GM12878 (cell line): Measurements from ENCODE around the gene WDR48.

Experiments used
- CTCF ChIP-seq, 3 experiments: IDR thresholded peaks in 2 of 3; conservative IDR thresholded peaks in 1 of 3; 2 replicates each; pipeline ENCODE4 v1.5.1; 2011; ENCODE audit warnings: low read depth in 3 of 3, low read length in 3 of 3, mild to moderate bottlenecking in 3 of 3, control low read depth in 2 of 3, moderate library complexity in 2 of 3, inconsistent platforms in 1 of 3, mixed read lengths in 1 of 3; ENCODE audit not compliant: control insufficient read depth in 2 of 3, insufficient read depth in 1 of 3; ENCODE audit errors: extremely low read depth in 1 of 3
- POLR2AphosphoS5 ChIP-seq: IDR thresholded peaks from 2 replicates; pipeline ENCODE4 v1.6.1; 2011; ENCODE audit warnings: mild to moderate bottlenecking, low read length, inconsistent platforms
- RCOR1 ChIP-seq: conservative IDR thresholded peaks from 2 replicates; pipeline ENCODE4 v1.6.1; 2012; ENCODE audit warnings: low read depth, low read length, improper control_type of control experiment
- SIX5 ChIP-seq: IDR thresholded peaks from 2 replicates; pipeline ENCODE4 v1.6.1; 2011; ENCODE audit warnings: mild to moderate bottlenecking, low read depth, low read length, moderate library complexity; ENCODE audit not compliant: severe bottlenecking
- TAF1 ChIP-seq: IDR thresholded peaks from 2 replicates; pipeline ENCODE4 v1.6.1; 2011; ENCODE audit warnings: mild to moderate bottlenecking, low read depth, low read length, borderline replicate concordance
- ZBTB40 ChIP-seq: fragments of 450-650 bp; IDR thresholded peaks from 2 replicates; pipeline ENCODE4 v1.6.1; 2016; ENCODE audit warnings: mild to moderate bottlenecking, moderate library complexity, borderline replicate concordance

GRCh38 chr3:39118079-39118478 lies 66.3 kb downstream of the WDR48 start:
- TF ChIP-seq CTCF (IDR thresholded peaks at IDR 0.05 in 2 of 3, conservative IDR thresholded peaks at IDR 0.05 in 1 of 3; ENCODE audit: control insufficient read depth in 2 of 3, extremely low read depth in 1 of 3, insufficient read depth in 1 of 3, low read depth in 3 of 3, low read length in 3 of 3) (no peak), POLR2AphosphoS5 (no peak), SIX5 (no peak), TAF1 (no peak), RCOR1 (no peak), ZBTB40 (no peak)
